Fibroblast of the aortic adventitia (primary cell): ENCODE results near the gene TCP11. TPM values are rescaled to one million over a fixed set of nuclear protein-coding genes. Genes with fewer than 3 reads are reported as not detected.

Experiments used
- DNase-seq: peaks from one replicate; pipeline ENCODE4 v3.0.0-alpha.2; 2010; ENCODE audit warnings: low read depth
- H3K4me3 ChIP-seq: 2 replicates; pipeline ENCODE4 v1.5.1; 2011; ENCODE audit warnings: low read depth, mild to moderate bottlenecking, control low read depth, low read length, moderate library complexity
- total RNA-seq: library from RNA; depleted of rRNA; stranded (reverse); fragments of >200 nt; gene quantifications from 2 replicates; pipeline ENCODE4 v1.2.3, GENCODE V29; 2012; ENCODE audit warnings: low replicate concordance
- TF ChIP-seq, protein P1 (sequence below): IDR thresholded peaks from 2 replicates; pipeline ENCODE4 v1.5.1; 2011; ENCODE audit warnings: mild to moderate bottlenecking, low read length, control low read depth, inconsistent platforms; ENCODE audit not compliant: insufficient read depth

The TCP11 gene
- total RNA-seq, 1 donor = 0.36 TPM

DNA sequence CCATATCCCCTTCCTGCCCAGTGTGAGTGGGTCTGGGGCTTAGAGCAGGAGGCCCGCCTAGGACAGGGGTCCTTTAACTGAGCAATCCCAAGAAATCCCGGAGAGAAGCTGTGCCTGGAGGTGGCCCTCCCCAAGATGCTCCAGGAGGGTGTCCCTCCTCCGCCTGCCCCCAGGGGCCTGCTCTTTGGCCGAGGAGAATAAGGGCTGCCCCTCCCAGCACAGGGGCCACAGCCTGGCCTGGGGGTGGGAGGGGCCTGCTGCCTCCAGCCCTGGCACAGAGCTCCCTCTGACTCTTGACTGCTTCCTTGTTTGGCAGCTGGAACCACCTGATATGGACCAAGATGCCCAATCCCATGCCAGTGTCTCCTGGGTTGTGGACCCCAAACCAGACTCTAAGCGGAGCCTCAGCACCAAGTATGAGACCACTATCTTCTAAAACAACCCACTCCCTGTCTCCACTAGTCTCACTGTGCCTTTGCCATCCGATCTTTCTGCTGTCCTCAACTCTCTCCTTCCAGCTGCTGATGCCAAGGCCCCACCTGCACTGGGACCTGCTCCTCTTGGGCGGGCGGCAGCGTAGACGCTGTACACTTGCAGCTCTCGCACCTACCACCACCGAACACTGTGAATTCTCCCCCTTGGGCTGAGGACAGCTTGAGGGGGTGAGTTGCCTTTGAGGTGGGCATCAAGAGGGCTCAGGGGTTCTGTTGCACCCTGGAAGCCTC is 54.3 kb downstream of the TCP11 start:
- DNase-seq = no peak
- no peak overlapping the region for H3K4me3 ChIP-seq

DNA sequence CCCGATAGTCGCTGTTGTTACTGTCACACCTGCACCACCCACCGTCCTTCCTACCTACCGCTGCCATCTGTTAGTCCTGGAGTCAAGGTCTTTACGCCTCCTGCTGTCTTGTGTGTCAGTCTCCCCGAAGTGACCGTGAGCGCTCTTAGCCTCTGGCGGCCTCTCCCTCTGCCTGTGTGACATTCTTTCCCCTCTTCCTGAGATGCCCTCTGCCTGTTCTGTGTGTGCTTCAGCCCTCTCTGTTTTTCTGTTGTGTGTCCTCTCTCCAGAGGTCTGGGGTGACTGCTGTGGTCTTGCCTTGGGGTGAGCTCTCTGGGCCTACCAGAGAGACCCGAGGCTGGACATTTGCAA is 54.9 kb downstream of the TCP11 start:
- TF ChIP-seq, protein P1, sequence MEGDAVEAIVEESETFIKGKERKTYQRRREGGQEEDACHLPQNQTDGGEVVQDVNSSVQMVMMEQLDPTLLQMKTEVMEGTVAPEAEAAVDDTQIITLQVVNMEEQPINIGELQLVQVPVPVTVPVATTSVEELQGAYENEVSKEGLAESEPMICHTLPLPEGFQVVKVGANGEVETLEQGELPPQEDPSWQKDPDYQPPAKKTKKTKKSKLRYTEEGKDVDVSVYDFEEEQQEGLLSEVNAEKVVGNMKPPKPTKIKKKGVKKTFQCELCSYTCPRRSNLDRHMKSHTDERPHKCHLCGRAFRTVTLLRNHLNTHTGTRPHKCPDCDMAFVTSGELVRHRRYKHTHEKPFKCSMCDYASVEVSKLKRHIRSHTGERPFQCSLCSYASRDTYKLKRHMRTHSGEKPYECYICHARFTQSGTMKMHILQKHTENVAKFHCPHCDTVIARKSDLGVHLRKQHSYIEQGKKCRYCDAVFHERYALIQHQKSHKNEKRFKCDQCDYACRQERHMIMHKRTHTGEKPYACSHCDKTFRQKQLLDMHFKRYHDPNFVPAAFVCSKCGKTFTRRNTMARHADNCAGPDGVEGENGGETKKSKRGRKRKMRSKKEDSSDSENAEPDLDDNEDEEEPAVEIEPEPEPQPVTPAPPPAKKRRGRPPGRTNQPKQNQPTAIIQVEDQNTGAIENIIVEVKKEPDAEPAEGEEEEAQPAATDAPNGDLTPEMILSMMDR = no peak
- no peak overlapping the region for H3K4me3 ChIP-seq
- DNase-seq = no peak

More for the DNA sequence above, 54.3 kb downstream of the TCP11 start:
- TF ChIP-seq, protein P1 = no peak

DNA sequence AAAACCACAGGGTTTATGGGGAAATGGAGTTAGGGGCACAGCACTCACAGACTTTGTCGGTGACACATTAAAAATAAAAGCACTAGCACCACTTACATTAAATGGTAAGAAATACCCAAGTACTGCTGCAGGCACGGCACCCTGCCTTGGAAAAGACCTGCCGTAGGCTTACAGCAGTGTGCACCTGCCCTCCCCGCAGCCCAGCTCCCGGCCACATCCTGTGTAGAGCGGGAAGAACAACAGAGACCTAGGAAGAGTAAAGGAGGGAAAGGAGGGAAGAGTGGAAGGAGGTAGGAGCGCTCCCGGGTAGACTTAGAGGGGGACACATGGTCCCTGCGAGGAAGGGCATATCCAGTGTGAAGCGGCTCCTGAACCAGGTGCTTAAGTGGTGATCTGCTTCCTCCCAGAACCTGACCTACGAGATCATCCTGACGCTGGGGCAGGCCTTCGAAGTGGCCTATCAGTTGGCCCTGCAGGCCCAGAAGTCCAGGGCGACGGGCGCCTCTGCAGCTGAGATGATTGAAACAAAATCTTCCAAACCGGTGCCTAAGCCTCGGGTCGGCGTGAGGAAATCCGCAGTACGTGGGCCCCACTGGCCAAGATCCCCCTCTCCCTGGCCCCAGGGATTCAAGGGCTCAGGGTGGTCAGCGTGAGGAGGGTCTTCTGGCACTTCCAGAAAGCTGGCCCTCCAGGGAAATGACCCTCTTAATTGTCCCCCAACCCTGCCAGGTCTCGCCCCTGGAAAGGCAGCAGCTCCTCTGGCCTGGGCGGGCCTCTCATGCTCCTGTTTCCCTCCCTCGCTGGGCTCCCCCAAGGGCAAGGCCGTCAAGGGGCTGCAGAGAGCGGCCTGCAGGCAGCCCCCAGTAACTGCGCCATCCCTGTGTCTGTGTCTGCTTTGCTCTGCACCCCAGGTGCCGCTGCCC is 55.5 kb downstream of the TCP11 start:
- no peak overlapping the region for H3K4me3 ChIP-seq
- DNase-seq = no peak
- TF ChIP-seq, protein P1 = no peak

DNA sequence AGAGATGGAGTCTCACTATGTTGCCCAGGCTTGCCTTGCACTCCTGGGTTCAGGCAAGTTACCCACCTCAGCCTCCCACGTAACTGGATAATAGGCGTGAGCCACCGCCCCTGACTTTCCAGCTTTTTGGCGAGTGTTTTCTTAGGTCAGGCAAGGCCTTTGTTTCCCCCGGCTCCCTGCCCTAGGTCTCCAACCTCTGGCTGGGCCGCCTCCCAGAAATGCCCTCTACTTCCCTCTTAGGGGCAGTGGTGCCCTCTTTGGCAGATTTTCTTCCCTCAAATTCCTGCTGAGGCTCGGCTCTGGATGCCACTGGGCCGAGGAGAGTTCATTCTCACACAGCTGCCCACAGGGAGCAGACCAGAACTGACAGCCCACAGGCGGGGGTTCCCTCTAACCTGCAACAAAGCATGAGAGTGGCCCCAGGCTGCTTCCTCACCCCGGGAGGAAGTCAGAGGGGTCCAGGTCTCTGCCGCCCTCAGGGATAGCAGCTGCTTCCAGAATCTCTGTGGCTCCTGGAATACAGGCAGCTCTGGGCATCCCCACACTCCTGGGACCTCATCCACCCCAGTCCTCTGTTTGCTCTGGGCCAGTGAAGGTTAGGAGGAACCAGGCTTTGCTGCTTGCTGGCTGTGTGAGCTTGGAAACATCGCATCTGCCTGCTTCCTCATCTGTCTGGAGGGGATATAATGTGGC is 56.5 kb downstream of the TCP11 start:
- no peak overlapping the region for H3K4me3 ChIP-seq
- TF ChIP-seq, protein P1 = no peak
- no peak for DNase-seq

DNA sequence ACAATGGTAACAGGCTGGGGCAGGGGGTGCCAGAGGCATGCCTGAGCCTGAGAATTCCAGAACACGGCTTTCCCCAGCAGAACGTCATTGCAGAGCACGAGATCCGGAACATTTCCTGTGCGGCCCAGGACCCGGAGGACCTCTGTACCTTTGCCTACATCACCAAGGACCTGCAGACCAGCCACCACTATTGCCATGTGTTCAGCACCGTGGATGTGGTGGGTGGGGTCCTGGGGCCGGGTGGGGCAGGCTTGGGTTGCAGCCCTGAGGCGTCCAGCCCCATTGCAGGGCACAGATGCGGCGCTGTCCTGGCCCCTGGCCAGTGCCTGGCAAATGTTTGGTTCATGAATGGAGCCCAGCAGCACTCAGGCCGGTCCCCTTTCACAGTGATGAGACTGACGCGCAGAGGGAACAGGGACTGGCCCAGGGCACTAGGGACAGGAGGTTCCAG is 57.1 kb downstream of the TCP11 start:
- DNase-seq = no peak
- TF ChIP-seq, protein P1 = no peak
- no peak overlapping the region for H3K4me3 ChIP-seq

DNA sequence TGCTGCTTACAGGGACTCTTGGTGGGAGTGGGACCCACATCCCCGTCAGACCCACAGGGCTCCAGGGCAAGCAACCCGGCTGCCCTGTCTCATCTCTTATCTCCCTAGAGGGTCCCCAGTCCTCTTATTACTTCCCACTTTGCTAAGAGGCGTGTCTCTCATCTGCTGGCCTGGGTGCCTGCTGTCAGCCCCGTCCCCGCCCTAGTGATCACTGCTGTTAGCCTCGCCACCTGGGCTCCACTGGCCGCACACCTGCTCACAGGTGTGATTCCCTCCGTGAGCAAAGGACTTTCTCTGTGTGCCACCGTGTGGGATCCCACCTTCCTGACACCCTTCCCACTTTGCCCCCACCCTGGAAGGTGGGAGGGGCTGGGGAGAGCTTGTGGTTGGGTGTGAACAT is 57.6 kb downstream of the TCP11 start:
- H3K4me3 ChIP-seq = no peak overlapping the region

More for the DNA sequence above, 57.6 kb downstream of the TCP11 start:
- TF ChIP-seq, protein P1 = no peak
- DNase-seq = no peak
